ENCODE measurements around the gene TOR3A.
"Not testable (repeated sequence)": the region's sequence is repeated elsewhere in the genome, so short reads cannot be mapped to it uniquely, and the experiment has no call there.

The TOR3A gene, protein sequence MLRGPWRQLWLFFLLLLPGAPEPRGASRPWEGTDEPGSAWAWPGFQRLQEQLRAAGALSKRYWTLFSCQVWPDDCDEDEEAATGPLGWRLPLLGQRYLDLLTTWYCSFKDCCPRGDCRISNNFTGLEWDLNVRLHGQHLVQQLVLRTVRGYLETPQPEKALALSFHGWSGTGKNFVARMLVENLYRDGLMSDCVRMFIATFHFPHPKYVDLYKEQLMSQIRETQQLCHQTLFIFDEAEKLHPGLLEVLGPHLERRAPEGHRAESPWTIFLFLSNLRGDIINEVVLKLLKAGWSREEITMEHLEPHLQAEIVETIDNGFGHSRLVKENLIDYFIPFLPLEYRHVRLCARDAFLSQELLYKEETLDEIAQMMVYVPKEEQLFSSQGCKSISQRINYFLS

GRCh38 chr1:179081687-179082332, at the start of gene TOR3A:
TSS of gene TOR3A (plus strand) at chr1:179082070. CDS start at chr1:179082129, 59 bp downstream.
- peak; percentile 66 for DNase-seq (ENCODE audit: low read depth)

GRCh38 chr1:179034720-179035119, 47.1 kb upstream of the TOR3A start:
- no peak for DNase-seq (ENCODE audit: low read depth)

DNA sequence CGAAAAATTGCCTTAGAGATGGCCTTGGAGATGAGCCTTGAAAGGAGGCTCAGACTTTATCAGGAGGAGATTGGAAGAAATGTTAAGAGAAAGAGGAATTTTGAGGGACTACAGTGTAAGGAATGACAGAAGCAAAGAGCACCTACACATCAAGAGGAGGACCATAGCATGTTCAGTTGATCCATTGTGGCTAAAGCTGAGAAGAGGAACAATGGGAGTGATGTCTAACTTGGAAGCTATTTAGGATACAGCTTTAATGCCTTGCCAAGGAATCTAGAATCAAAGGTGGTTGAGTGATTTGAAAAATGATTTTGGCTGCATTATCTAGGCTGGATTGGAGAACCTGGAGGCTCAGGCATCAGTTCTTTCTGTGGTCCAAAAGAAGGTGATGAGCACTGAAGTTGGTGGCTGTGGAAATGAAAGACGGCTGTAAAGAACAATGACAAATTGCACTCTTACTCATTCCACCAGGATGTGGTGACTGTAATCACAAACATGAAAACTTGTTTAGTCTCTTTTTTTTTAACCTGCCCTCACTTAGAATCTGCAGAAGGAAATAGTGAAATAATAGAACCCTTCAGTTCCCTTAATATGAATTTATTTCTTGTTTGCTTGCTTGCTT, 44.9 kb upstream of the TOR3A start:
- no peak for DNase-seq (ENCODE audit: low read depth)

GRCh38 chr1:179038528-179039281, 43.2 kb upstream of the TOR3A start:
- no peak for DNase-seq (ENCODE audit: low read depth)

GRCh38 chr1:179039502-179040174, 42.2 kb upstream of the TOR3A start:
- DNase-seq (ENCODE audit: low read depth): not testable (repeated sequence)

GRCh38 chr1:179040175-179040551, 41.7 kb upstream of the TOR3A start:
- DNase-seq (ENCODE audit: low read depth): not testable (repeated sequence)

GRCh38 chr1:179042087-179042486, 39.8 kb upstream of the TOR3A start:
- no peak for DNase-seq (ENCODE audit: low read depth)

DNA sequence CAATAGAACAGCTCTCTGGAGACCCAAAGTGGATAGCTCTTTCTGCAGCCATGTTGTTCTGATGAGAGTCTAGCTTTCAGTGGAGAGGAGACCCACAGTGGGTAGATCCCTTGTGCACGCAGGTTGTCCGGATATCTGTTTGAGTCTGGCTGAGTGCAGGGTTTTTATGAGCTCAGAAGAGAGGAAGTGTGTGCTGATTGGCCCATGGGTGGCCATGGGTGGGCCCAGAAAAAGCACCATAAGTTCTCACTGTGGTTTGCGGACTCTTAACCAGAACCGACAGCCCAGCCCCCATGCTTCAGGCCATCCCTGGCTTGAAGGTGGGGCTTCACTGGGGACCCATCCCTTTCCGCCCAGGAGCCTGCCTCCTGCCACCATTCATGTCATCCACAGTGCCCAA, 39.2 kb upstream of the TOR3A start:
- DNase-seq (ENCODE audit: low read depth): no peak

DNA sequence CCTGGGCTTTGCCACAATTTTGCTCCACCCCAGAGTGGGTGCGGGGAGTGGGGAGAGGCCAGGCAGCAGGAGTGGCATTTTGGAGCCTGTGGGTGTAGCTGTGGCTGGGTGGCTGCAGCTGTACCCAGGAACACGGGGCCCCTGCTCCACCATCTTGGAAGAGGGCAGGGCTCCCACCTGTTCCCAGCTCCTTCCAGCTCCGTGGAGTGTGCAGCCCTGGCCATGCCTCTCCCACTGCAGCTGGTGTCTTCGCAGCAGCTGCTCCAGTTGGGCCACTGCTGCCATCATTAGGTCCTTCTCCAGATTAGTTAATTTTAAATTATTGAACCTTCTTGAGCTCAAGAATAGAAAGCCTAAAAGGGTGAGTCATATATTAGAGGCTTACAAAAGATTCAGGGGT, 38.6 kb upstream of the TOR3A start:
- no peak for DNase-seq (ENCODE audit: low read depth)

DNA sequence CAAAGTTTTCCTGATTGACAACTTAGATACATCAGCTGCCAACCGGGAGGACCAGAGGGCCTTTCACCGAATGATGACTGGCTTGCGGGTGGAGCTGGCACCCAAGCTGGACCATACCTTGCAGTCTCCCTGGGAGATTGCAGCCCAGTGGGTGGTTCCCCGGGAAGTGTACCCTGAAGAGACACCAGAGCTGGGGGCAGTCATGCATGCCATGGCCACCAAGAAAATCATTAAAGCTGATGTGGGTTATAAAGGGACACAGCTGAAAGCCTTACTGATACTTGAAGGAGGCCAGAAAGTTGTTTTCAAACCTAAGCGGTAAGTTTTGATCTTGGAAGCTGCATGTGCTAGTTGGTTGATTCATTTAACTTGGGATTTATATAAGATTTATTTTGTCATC, 38.0 kb upstream of the TOR3A start:
- no peak for DNase-seq (ENCODE audit: low read depth)

- no peak for DNase-seq (ENCODE audit: low read depth)
These were observed 34.8 kb upstream of the TOR3A start for GRCh38 chr1:179046808-179047635.

DNA sequence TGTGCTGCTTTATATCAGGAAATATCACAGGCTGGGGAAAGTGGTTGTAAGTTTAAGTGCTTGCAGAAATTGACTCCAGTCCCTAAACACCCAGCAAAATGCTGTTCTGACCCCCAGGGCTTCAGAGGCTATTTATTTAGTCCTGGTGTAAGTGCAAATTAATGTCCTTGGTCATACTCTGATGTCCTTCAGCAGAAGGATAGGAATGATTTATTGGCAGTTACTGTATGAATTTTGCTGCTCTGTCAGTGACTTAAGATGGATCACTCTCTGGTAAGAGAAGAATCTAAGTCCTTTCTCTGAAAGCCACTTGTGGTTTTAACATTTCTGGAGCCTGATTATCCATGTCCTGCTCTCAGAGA, 34.3 kb upstream of the TOR3A start:
- no peak for DNase-seq (ENCODE audit: low read depth)

GRCh38 chr1:179048339-179049124, 33.3 kb upstream of the TOR3A start:
- no peak for DNase-seq (ENCODE audit: low read depth)

DNA sequence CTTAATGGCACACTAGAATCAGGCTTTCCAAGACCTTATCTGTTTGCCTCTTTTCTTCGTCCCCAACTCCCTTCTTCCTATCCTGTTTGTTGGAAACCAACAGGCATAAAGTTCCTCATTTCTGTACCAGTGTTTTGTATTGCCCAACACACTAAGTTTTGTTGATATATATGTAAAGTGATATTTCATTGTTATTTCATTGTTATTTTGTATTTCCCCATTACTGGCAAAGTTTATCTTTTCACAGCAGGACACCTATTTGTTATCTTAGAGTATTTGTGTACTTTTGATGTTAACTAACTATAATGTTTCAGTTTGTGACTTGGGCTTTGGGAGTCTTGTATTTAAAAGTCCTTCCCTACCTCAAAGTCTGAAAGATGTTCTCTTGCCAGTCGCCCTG, 29.1 kb upstream of the TOR3A start:
- no peak for DNase-seq (ENCODE audit: low read depth)

GRCh38 chr1:179053486-179053885, 28.4 kb upstream of the TOR3A start:
- DNase-seq (ENCODE audit: low read depth): no peak

GRCh38 chr1:179055937-179056336, 25.9 kb upstream of the TOR3A start:
- no peak for DNase-seq (ENCODE audit: low read depth)

DNA sequence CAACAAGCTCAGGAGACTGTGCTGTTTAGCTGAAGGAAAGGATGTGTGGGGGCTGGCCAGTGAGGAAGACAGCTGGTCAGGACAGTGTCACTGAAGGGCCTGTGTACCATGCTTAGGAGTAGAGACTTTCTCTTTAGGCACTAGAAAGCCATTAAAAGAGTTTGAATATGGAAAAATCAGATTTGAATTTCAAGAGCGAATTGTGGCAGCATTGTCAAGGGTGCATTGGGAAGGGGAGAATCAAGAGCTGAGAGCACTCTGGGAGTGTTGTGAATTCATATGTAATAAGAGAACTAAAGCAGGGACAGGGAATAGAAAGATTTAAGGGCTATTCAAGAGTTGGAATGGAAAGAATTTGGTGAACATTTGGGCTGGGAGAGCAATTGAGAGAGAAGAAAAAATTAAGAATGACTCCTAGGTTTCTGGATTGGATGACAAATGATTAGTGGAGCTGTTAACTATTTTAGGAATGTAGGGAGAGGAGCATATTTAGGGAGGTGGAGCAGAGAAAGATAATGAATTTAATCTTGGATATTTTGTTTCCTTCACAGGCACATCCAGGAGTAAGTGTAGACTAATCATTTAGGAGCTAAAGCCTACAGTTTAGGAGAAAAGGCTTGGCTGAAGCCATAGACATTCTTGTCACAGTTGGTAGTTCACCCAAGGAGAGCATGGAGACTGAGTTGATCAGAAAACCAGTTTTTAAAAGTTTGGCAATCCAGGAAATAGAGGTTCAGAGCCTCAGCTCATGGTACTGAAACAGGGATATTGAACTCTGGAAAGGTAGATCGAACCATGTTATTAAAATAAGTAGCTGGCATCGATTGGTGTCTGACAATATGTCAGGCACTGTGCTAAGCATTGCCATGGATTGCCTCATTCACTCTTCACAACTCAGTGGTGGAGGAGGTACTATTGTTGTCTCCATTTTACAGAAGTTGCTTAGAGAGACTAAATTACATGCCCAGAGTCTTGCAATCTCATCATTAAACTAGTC, 23.1 kb upstream of the TOR3A start:
- DNase-seq (ENCODE audit: low read depth): no peak

GRCh38 chr1:179061360-179062282, 20.2 kb upstream of the TOR3A start:
- no peak for DNase-seq (ENCODE audit: low read depth)

Measured in T-helper 22 cell (primary cell).